Pancreas (tissue), 10 donors: ENCODE measurements around the gene STX18. TPM values are rescaled to one million over a fixed set of nuclear protein-coding genes. Genes with fewer than 3 reads are reported as not detected.
"Not testable (repeated sequence)": the region's sequence is repeated elsewhere in the genome, so short reads cannot be mapped to it uniquely, and the experiment has no call there.

Experiments
- ATAC-seq, 4 donors: fragments of 200-7000 bp; cut with Tn5 transposase; one replicate each; pipeline versions ENCODE4 v1.8.0 to v1.9.1; 2020; ENCODE audit warnings: mild to moderate bottlenecking in 4 of 4, moderate library complexity in 4 of 4
- DNase-seq, 6 donors: peaks; one replicate each; pipeline ENCODE4 v3.0.0-alpha.2; 2020
- FAIRE-seq: peaks from 2 replicates; lab custom pipeline; 2012; peaks lifted over from hg19 to GRCh38; lab: Jason Lieb, UNC
- H3K27ac ChIP-seq, 4 donors: fragments of 200-600 bp; sonication (generic); 1 replicate in 3 of 4; 2 replicates in 1 of 4; pipeline versions ENCODE4 v1.5.0 to v1.8.0; 2020
- H3K27me3 ChIP-seq, 4 donors: fragments of 200-600 bp; one replicate each; pipeline ENCODE4 v1.8.0; 2021
- H3K36me3 ChIP-seq, 3 donors: fragments of 200-600 bp; sonication (generic) in 1 of 3; one replicate each; pipeline versions ENCODE4 v1.5.0 to v1.8.0; 2020 to 2021
- H3K4me1 ChIP-seq, 3 donors: fragments of 200-600 bp; one replicate each; pipeline ENCODE4 v1.8.0; 2021
- H3K4me3 ChIP-seq, 4 donors: fragments of 200-600 bp; sonication (generic) in 2 of 4; one replicate each; pipeline versions ENCODE4 v1.5.0 to v1.8.0; 2020 to 2021
- H3K9me3 ChIP-seq, 4 donors: fragments of 200-600 bp; one replicate each; pipeline ENCODE4 v1.8.0; 2021
- WGBS, 2 donors: extraction: QIAGEN DNeasy Blood & Tissue Kit; methylation state at CpG; one replicate each; pipeline ENCODE4 v1.1.7; 2013; 5-methylcytosine and 5-hydroxymethylcytosine counted together
- intact Hi-C, 3 donors: fragments of 100-400 bp; cut with DNase I; formaldehyde crosslinking; loops; one replicate each; pipeline versions ENCODE4 v1.11.1 to v1.14.2; 2022
- polyA plus RNA-seq, 2 donors: library from polyadenylated mRNA; stranded (reverse); fragments of 200-250 nt; gene quantifications; one replicate each; pipeline ENCODE4 v1.2.3, GENCODE V29; 2013
- total RNA-seq, 6 donors: library from RNA; stranded (reverse); fragmentation: NEBNext Ultra II Directional in 4 of 6; extraction: Animal tissue kit (Norgen Biotek cat#: 25700) in 4 of 6; gene quantifications; one replicate each; pipeline versions ENCODE4 v1.2.1 to v1.2.4, GENCODE V29; 2021 to 2023
- TF ChIP-seq, protein P1 (sequence below), 4 donors: fragments of 200-600 bp; sonication (generic) in 3 of 4; IDR thresholded peaks; one replicate each; pipeline versions ENCODE4 v1.5.0 to v1.8.0; 2021; ENCODE audit warnings: antibody characterized with exemption in 4 of 4
- donor health status: healthy with polysubstance abuse.
- donor health status: DM: no; HTN: no; CAD: no; lungs with moderate emphysema.
- donor health status: DM: no; HTN: no; CAD: no.
- donor health status: control.
- donor health status: control.
- donor health status: Bipolar disorder and iron deficiency.
- donor health status: DM: yes; HTN: yes; CAD: no.
- donor health status: DM: no; HTN: no; CAD: no.
- donor health status: DM: no; HTN: no; CAD: no.
- donor health status: DM: yes; HTN: yes; CAD: no.

The STX18 gene
- total and polyA plus RNA-seq, 8 donors = 13.6 to 35.9 (median 19.0) TPM

DNA sequence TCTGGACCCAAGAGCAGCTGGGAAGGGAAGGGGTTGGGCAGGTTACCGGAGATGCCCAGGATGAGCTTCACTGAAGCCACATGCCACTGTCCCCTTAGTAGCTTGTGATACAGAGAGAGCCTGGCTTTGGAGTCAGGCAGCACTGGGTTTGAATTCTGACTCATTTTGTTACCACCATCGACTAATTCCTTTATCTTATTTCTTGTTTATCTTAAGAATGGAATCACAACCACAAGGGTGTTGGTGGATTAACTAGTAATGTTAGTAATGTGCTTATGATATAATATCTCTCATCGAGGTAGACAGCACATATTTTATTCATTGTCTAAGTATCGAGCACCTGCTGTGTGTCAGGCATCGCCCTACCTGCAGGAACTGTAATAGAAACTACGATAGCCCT, 17.7 kb upstream of the STX18 start:
- WGBS, 2 donors = 60 to 76% methylated on average over 6 of the region's 6 CpGs
- intact Hi-C loops = no loop called here

DNA sequence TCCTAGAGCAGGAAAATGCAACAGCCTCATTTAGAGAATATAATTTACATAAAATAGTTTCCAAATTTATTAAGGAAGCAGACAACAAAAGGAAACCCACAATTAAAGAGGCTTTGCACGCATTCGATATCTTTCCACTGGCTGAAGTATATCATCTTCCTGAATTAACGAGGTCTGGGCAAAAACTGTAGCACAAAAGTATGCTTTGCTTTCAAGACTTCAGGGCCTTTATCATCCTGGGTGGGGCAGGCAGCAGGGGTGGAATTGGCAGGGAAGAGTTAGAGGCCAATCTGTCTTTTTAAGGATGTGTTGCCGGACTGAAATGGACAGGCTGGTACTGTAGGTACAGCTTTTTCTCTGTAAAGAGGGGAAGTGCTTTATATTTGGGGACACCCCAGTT, 17.0 kb upstream of the STX18 start:
- TF ChIP-seq, protein P1, sequence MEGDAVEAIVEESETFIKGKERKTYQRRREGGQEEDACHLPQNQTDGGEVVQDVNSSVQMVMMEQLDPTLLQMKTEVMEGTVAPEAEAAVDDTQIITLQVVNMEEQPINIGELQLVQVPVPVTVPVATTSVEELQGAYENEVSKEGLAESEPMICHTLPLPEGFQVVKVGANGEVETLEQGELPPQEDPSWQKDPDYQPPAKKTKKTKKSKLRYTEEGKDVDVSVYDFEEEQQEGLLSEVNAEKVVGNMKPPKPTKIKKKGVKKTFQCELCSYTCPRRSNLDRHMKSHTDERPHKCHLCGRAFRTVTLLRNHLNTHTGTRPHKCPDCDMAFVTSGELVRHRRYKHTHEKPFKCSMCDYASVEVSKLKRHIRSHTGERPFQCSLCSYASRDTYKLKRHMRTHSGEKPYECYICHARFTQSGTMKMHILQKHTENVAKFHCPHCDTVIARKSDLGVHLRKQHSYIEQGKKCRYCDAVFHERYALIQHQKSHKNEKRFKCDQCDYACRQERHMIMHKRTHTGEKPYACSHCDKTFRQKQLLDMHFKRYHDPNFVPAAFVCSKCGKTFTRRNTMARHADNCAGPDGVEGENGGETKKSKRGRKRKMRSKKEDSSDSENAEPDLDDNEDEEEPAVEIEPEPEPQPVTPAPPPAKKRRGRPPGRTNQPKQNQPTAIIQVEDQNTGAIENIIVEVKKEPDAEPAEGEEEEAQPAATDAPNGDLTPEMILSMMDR (IDR thresholded peaks at IDR 0.05) = no peak
- intact Hi-C loops = no loop called here
- no peak for FAIRE-seq
- no peak for DNase-seq
- Histone ChIP-seq H3K4me1 (no peaks in the 10 kb centered on the region), H3K4me3 (no peak overlapping the region), H3K9me3 (no peaks in the 10 kb centered on the region), H3K27ac (no peak overlapping the region), H3K27me3 (no peaks in the 10 kb centered on the region), H3K36me3 (no peaks in the 10 kb centered on the region)
- ATAC-seq = no peak
- WGBS, 2 donors = 68 to 80% methylated on average over 4 of the region's 4 CpGs

More for the DNA sequence above, 17.7 kb upstream of the STX18 start:
- DNase-seq (no peak), FAIRE-seq (no peak), ATAC-seq (no peak)
- no peaks in the 10 kb centered on the region for H3K36me3 ChIP-seq
- TF ChIP-seq, protein P1 (IDR thresholded peaks at IDR 0.05) = no peak
- no peak overlapping the region for H3K4me3 ChIP-seq
- no peaks in the 10 kb centered on the region for H3K27me3 ChIP-seq
- H3K4me1 ChIP-seq = no peaks in the 10 kb centered on the region
- no peak overlapping the region for H3K27ac ChIP-seq
- H3K9me3 ChIP-seq = no peaks in the 10 kb centered on the region

DNA sequence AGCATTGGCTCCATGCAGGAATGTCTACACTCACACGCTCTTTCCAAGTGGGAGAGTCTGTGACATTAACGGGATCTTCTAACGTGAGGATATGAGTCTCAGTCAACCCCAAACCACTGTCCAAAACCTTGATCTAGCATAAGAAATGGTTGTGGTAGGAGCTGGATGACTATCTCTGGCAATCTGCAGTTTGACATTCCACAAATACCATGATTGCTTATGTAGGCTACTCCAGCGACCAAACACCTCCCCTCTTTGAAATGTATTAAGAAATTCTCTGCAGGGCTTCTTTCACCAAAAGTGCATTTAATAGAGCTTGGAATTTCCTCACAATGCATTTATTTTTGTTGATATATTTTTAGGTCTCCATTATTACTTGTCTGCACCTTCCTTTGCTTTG, 14.1 kb upstream of the STX18 start:
- H3K27ac ChIP-seq = no peak overlapping the region
- H3K4me1 ChIP-seq = no peaks in the 10 kb centered on the region
- ATAC-seq = no peak
- H3K27me3 ChIP-seq = no peaks in the 10 kb centered on the region
- H3K4me3 ChIP-seq = no peak overlapping the region
- no peaks in the 10 kb centered on the region for H3K36me3 ChIP-seq
- TF ChIP-seq, protein P1 (IDR thresholded peaks at IDR 0.05) = no peak
- intact Hi-C loops = no loop called here
- WGBS, 2 donors = 79 to 88% methylated on average over 4 of the region's 4 CpGs
- no peaks in the 10 kb centered on the region for H3K9me3 ChIP-seq
- no peak for FAIRE-seq
- DNase-seq = no peak

DNA sequence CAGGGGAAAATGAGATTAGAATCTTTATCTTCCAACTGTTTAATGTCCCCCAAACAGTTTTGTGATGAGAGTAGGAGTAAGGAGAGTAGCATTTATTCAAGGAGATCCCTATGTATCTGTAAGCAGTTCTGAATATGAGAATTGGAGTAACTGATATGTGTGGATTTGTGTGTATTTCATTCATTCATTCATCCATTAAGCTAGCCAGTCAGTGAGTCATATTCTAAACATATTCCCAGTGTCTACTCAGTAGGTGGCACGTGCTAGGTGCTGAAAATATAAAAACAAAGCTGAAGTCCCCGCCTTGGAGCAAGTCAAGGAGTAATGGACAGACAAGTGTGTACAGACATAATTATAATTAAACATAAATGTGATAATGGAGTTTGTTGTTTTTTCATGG, 12.4 kb upstream of the STX18 start:
- WGBS, 2 donors = 92 to 99% methylated on average over 2 of the region's 2 CpGs
- H3K9me3 ChIP-seq = no peaks in the 10 kb centered on the region
- peaks cover 0 to 4% (median 0%) of the 10 kb centered on the region in 3 donors for H3K36me3 ChIP-seq
- TF ChIP-seq, protein P1 (IDR thresholded peaks at IDR 0.05) = no peak
- ATAC-seq (no peak), FAIRE-seq (no peak), DNase-seq (no peak)
- no peak overlapping the region for H3K4me3 ChIP-seq
- no peak overlapping the region for H3K27ac ChIP-seq
- no peaks in the 10 kb centered on the region for H3K4me1 ChIP-seq
- no peaks in the 10 kb centered on the region for H3K27me3 ChIP-seq
- intact Hi-C loops = no loop called here

DNA sequence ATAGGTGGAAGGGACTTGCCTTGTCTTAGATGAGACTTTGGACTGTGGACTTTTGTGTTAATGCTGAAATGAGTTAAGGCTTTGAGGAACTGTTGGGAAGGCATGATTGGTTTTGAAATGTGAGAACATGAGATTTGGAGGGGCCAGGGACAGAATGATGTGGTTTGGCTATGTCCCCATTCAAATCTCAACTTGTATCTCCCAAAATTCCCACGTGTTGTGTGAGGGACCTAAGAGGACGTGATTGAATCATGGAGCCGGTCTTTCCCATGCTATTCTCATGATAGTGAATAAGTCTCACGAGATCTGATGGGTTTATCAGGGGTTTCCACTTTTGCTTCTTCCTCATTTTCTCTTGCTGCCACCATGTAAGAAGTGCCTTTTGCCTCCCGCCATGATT, 10.2 kb upstream of the STX18 start:
- DNase-seq, H3K9me3 ChIP-seq, H3K27ac ChIP-seq, intact Hi-C loops, H3K4me1 ChIP-seq, H3K36me3 ChIP-seq, FAIRE-seq, ATAC-seq, H3K27me3 ChIP-seq, H3K4me3 ChIP-seq: not testable (repeated sequence)
- WGBS, 2 donors = 90 to 91% methylated on average over 5 of the region's 5 CpGs

DNA sequence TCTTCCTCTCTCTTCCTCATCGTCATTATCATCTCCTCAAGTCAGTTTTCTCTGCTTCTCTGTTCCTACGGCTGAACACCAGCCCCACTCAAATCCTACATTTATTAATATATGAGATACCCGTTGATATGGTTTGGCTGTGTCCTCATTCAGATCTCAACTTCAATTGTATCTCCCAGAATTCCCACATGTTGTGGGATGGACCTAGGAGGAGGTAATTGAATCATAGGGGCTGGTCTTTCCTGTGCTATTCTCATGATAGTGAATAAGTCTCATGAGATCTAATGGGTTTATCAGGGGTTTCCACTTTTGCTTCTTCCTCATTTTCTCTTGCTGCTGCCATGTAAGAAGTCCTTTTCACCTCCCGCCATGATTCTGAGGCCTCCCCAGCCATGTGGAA, 8.3 kb upstream of the STX18 start:
- ATAC-seq, H3K4me1 ChIP-seq, H3K4me3 ChIP-seq, DNase-seq, FAIRE-seq, H3K9me3 ChIP-seq, H3K27ac ChIP-seq, H3K27me3 ChIP-seq, intact Hi-C loops, H3K36me3 ChIP-seq: not testable (repeated sequence)
- WGBS, 2 donors = 75 to 82% methylated on average over 4 of the region's 4 CpGs
